Endodermal cell (in vitro differentiated cells): Measurements from ENCODE around the gene SMCO3. TPM values are rescaled to one million over a fixed set of nuclear protein-coding genes. Genes with fewer than 3 reads are reported as not detected.

ENCODE experiments used
- DNase-seq: peaks from one replicate; pipeline ENCODE4 v3.0.0-alpha.2; 2017
- H3K27ac ChIP-seq: 2 replicates; pipeline ENCODE4 v1.5.1; 2013; ENCODE audit warnings: mild to moderate bottlenecking, low read depth, low read length, moderate library complexity
- H3K27me3 ChIP-seq: 2 replicates; pipeline ENCODE4 v1.6.1; 2013; ENCODE audit warnings: mild to moderate bottlenecking, low read length, moderate library complexity; ENCODE audit not compliant: insufficient read depth, control insufficient read depth, poor library complexity, severe bottlenecking
- H3K36me3 ChIP-seq: 2 replicates; pipeline ENCODE4 v1.7.0; 2013; ENCODE audit warnings: mild to moderate bottlenecking, low read length, moderate library complexity; ENCODE audit not compliant: control insufficient read depth, insufficient read depth
- H3K4me1 ChIP-seq: one replicate; pipeline ENCODE4 v1.7.0; 2013; ENCODE audit warnings: low read length; ENCODE audit not compliant: control insufficient read depth, insufficient read depth
- H3K4me3 ChIP-seq: 2 replicates; pipeline ENCODE4 v1.5.1; 2013; ENCODE audit warnings: mild to moderate bottlenecking, low read length, moderate library complexity
- H3K9ac ChIP-seq: 2 replicates; pipeline ENCODE4 v1.6.1; 2013; ENCODE audit warnings: mild to moderate bottlenecking, low read length, moderate library complexity; ENCODE audit not compliant: poor library complexity, severe bottlenecking; ENCODE audit errors: extremely low read depth
- H3K9me3 ChIP-seq: 2 replicates; pipeline ENCODE4 v1.6.1; 2013; ENCODE audit warnings: mild to moderate bottlenecking, low read length, moderate library complexity; ENCODE audit not compliant: control insufficient read depth
- H3K27ac Mint-ChIP-seq: 2 replicates; pipeline ENCODE4 v1.8.0; 2020; ENCODE audit warnings: mixed read lengths
- H3K27me3 Mint-ChIP-seq: 2 replicates; pipeline ENCODE4 v1.8.0; 2021; ENCODE audit warnings: mild to moderate bottlenecking, mixed read lengths; ENCODE audit not compliant: insufficient read depth
- H3K36me3 Mint-ChIP-seq: 2 replicates; pipeline ENCODE4 v1.8.0; 2020; ENCODE audit warnings: low read depth, mixed read lengths
- H3K4me1 Mint-ChIP-seq: 2 replicates; pipeline ENCODE4 v1.8.0; 2020; ENCODE audit warnings: mixed read lengths
- H3K4me3 Mint-ChIP-seq: 2 replicates; pipeline ENCODE4 v1.8.0; 2020; ENCODE audit warnings: mild to moderate bottlenecking, moderate library complexity, mixed read lengths
- H3K9me3 Mint-ChIP-seq: 2 replicates; pipeline ENCODE4 v1.8.0; 2020; ENCODE audit warnings: mild to moderate bottlenecking, mixed read lengths
- CTCF ChIP-seq: fragments of 200-600 bp; sonication (generic); conservative IDR thresholded peaks from 2 replicates; pipeline ENCODE4 v1.5.0; 2021; ENCODE audit warnings: antibody characterized with exemption, mild to moderate bottlenecking
- WGBS, 2 experiments: methylation state at CpG; one replicate each; pipeline versions ENCODE4 v1.1.5 to v1.1.7; 2013; ENCODE audit warnings: missing lambda C conversion rate in 2 of 2, mixed read lengths in 1 of 2; ENCODE audit not compliant: insufficient coverage in 1 of 2, insufficient read length in 1 of 2; 5-methylcytosine and 5-hydroxymethylcytosine counted together
- total RNA-seq, 2 donors: library from RNA; stranded (reverse); fragmentation: NEBNext Ultra II Directional in 1 of 2; extraction: Animal tissue kit (Norgen Biotek cat#: 25700) in 1 of 2; gene quantifications; 2 replicates in 1 of 2; 3 replicates in 1 of 2; pipeline ENCODE4 v1.2.1, GENCODE V29; 2021

Gene SMCO3
- total RNA-seq, 2 donors from 2014 or later: not detected

GRCh38 chr12:14795028-14795448 lies 18.9 kb downstream of the SMCO3 start:
- 93 to 100% methylated on average over 3 to 4 of the region's 4 CpGs for WGBS, 2 experiments
- Histone ChIP-seq H3K9ac (no peak overlapping the region), H3K27ac (no peak overlapping the region), H3K27me3 (no peaks in the 10 kb centered on the region), H3K9me3 (no peaks in the 10 kb centered on the region), H3K36me3 (peaks cover 94% of the 10 kb centered on the region), H3K4me3 (no peak overlapping the region), H3K4me1 (peaks cover 2% of the 10 kb centered on the region)
- no peaks in the 10 kb centered on the region for H3K4me1 Mint-ChIP-seq
- no peak for TF ChIP-seq CTCF
- no peaks in the 10 kb centered on the region for H3K9me3 Mint-ChIP-seq
- H3K36me3 Mint-ChIP-seq: peaks cover 86% of the 10 kb centered on the region
- no peak for DNase-seq
- no peaks in the 10 kb centered on the region for H3K27me3 Mint-ChIP-seq
- no peak overlapping the region for H3K4me3 Mint-ChIP-seq
- no peak overlapping the region for H3K27ac Mint-ChIP-seq

- H3K4me3 ChIP-seq: no peak overlapping the region
- no peak for DNase-seq
- no peak overlapping the region for H3K9ac ChIP-seq
- H3K27ac Mint-ChIP-seq: no peak overlapping the region
- no peaks in the 10 kb centered on the region for H3K9me3 ChIP-seq
- 98% methylated on average over 3 of the region's 3 CpGs; no CpG with 5 or more reads in 1 of the 2 experiments for WGBS, 2 experiments
- H3K4me3 Mint-ChIP-seq: no peak overlapping the region
- no peaks in the 10 kb centered on the region for H3K4me1 Mint-ChIP-seq
- no peaks in the 10 kb centered on the region for H3K9me3 Mint-ChIP-seq
- TF ChIP-seq CTCF: no peak
- H3K27me3 ChIP-seq: no peaks in the 10 kb centered on the region
- no peaks in the 10 kb centered on the region for H3K4me1 ChIP-seq
- H3K36me3 Mint-ChIP-seq: peaks cover 51% of the 10 kb centered on the region
- H3K36me3 ChIP-seq: peaks cover 52% of the 10 kb centered on the region
- H3K27ac ChIP-seq: no peak overlapping the region
- H3K27me3 Mint-ChIP-seq: no peaks in the 10 kb centered on the region
Observed at GRCh38 chr12:14785568-14785967, 28.4 kb downstream of the SMCO3 start.

GRCh38 chr12:14784471-14784870 lies 29.5 kb downstream of the SMCO3 start:
- H3K27me3 Mint-ChIP-seq: no peaks in the 10 kb centered on the region
- 67 to 100% methylated on average over 1 of the region's 2 CpGs for WGBS, 2 experiments
- DNase-seq: no peak
- Histone ChIP-seq H3K4me1 (no peaks in the 10 kb centered on the region), H3K9me3 (no peaks in the 10 kb centered on the region), H3K4me3 (no peak overlapping the region), H3K27me3 (no peaks in the 10 kb centered on the region), H3K36me3 (peaks cover 41% of the 10 kb centered on the region), H3K27ac (no peak overlapping the region), H3K9ac (no peak overlapping the region)
- no peaks in the 10 kb centered on the region for H3K9me3 Mint-ChIP-seq
- H3K36me3 Mint-ChIP-seq: peaks cover 40% of the 10 kb centered on the region
- H3K4me1 Mint-ChIP-seq: no peaks in the 10 kb centered on the region
- no peak overlapping the region for H3K27ac Mint-ChIP-seq
- TF ChIP-seq CTCF: no peak
- no peak overlapping the region for H3K4me3 Mint-ChIP-seq
